ENCODE measurements around the gene STIM2.

The STIM2 gene

DNA sequence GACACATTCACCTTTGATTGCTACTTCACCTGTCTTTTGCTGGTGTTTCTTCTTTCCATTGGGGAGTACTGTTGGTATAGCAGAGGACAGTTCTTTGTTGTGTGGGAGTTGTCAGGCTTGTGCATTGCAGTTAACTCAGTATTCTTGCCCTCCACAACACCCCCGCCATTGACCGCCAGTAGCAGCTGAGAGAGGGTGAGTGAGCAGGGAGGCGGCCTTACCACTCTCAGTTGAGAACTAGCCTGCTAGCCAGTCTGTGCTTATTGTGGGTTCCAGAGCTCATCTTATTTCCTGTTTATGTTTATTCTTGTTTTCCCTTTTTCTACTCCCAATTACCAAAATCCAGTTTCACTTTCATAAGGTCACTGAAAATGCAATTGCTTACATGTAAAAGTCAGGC, 52.2 kb downstream of the STIM2 start:
- Histone ChIP-seq H3K4me3 (ENCODE audit: low read length, poor library complexity, severe bottlenecking) (no peak overlapping the region), H3K36me3 (ENCODE audit: insufficient read depth, low read length) (no peaks in the 10 kb centered on the region), H3K9me2 (replicated peaks; ENCODE audit: low read depth, low read length) (no peaks in the 10 kb centered on the region), H3K79me2 (ENCODE audit: insufficient read depth, low read length) (peaks cover 19% of the 10 kb centered on the region), H2AFZ (ENCODE audit: low read length) (no peak overlapping the region), H3K9ac (ENCODE audit: low read depth, low read length, poor library complexity, severe bottlenecking) (no peak overlapping the region), H3K4me2 (ENCODE audit: low read depth, low read length, poor library complexity, severe bottlenecking) (no peak overlapping the region), H3K4me1 (ENCODE audit: insufficient read depth, low read length, poor library complexity, severe bottlenecking) (peaks cover 10% of the 10 kb centered on the region), H4K20me1 (ENCODE audit: insufficient read depth, low read length, poor library complexity, severe bottlenecking) (no peaks in the 10 kb centered on the region), H3K27me3 (ENCODE audit: insufficient read depth, low read length, poor library complexity, severe bottlenecking) (no peaks in the 10 kb centered on the region), H3F3A (ENCODE audit: low read depth) (no peaks in the 10 kb centered on the region; the same call in 1 of the 2 replicates), H3K9me3 (ENCODE audit: insufficient read depth, low read depth, low read length) (no peaks in the 10 kb centered on the region)
- no peak for TF ChIP-seq EZH2phosphoT487 (IDR thresholded peaks at IDR 0.05; ENCODE audit: borderline replicate concordance)
- TF ChIP-seq, protein P1, sequence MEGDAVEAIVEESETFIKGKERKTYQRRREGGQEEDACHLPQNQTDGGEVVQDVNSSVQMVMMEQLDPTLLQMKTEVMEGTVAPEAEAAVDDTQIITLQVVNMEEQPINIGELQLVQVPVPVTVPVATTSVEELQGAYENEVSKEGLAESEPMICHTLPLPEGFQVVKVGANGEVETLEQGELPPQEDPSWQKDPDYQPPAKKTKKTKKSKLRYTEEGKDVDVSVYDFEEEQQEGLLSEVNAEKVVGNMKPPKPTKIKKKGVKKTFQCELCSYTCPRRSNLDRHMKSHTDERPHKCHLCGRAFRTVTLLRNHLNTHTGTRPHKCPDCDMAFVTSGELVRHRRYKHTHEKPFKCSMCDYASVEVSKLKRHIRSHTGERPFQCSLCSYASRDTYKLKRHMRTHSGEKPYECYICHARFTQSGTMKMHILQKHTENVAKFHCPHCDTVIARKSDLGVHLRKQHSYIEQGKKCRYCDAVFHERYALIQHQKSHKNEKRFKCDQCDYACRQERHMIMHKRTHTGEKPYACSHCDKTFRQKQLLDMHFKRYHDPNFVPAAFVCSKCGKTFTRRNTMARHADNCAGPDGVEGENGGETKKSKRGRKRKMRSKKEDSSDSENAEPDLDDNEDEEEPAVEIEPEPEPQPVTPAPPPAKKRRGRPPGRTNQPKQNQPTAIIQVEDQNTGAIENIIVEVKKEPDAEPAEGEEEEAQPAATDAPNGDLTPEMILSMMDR (conservative IDR thresholded peaks at IDR 0.05; ENCODE audit: low read length): no peak

DNA sequence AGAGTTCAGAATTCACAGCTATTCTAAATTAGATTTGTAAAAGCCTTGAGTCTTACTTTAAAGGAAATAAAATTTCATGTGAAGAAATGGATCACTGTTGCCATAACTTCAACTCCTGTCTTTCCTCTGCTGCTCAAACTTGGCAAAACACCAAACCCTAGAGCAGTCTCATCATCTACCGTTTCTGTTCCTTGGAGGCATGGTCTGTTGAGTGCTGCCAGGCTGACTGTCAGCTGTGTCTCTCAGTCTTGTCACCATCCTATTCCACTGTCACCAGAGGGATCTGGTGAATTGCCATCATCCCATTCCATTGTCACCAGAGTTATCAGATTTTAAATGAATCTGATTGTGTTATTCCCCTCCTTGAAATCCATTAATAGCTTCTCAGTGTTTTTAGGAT, 55.6 kb downstream of the STIM2 start:
- Histone ChIP-seq H3K4me1 (ENCODE audit: insufficient read depth, low read length, poor library complexity, severe bottlenecking) (peaks cover 14% of the 10 kb centered on the region), H3K9ac (ENCODE audit: low read depth, low read length, poor library complexity, severe bottlenecking) (no peak overlapping the region)

DNA sequence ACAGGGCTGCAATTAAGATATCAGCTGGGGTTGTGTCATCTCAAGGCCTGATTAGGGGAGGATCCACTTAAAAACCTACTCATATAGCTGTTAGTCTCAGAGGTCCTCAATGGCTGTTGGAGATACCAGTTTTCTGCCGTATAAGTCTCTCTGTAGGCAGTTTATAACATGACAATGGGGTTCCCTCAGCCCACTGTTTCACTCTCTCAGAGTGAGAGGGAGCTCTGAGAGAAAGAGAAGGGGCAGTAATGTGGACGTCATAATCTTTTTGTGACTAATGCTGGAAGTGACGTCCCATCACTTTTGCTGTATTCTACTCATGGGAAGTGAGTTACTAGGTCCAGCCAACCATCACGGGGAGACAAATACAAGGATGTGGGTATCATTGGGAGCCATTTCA, 70.3 kb downstream of the STIM2 start:
- Histone ChIP-seq H3K4me2 (ENCODE audit: low read depth, low read length, poor library complexity, severe bottlenecking) (no peak overlapping the region), H2AFZ (ENCODE audit: low read length) (no peak overlapping the region), H3K36me3 (ENCODE audit: insufficient read depth, low read length) (no peaks in the 10 kb centered on the region), H3K9me3 (ENCODE audit: insufficient read depth, low read depth, low read length) (no peaks in the 10 kb centered on the region), H3K27me3 (ENCODE audit: insufficient read depth, low read length, poor library complexity, severe bottlenecking) (no peaks in the 10 kb centered on the region), H3K4me1 (ENCODE audit: insufficient read depth, low read length, poor library complexity, severe bottlenecking) (peaks cover 4% of the 10 kb centered on the region), H3K9me2 (replicated peaks; ENCODE audit: low read depth, low read length) (no peaks in the 10 kb centered on the region), H4K20me1 (ENCODE audit: insufficient read depth, low read length, poor library complexity, severe bottlenecking) (peaks cover 3% of the 10 kb centered on the region), H3K79me2 (ENCODE audit: insufficient read depth, low read length) (peaks cover 5% of the 10 kb centered on the region; the same call in 1 of the 2 replicates), H3K9ac (ENCODE audit: low read depth, low read length, poor library complexity, severe bottlenecking) (no peak overlapping the region), H3K4me3 (ENCODE audit: low read length, poor library complexity, severe bottlenecking) (no peak overlapping the region), H3F3A (ENCODE audit: low read depth) (no peaks in the 10 kb centered on the region)
- TF ChIP-seq EZH2phosphoT487 (IDR thresholded peaks at IDR 0.05; ENCODE audit: borderline replicate concordance): no peak
- TF ChIP-seq, protein P1 (conservative IDR thresholded peaks at IDR 0.05; ENCODE audit: low read length): no peak

More for the DNA sequence above, 55.6 kb downstream of the STIM2 start:
- H2AFZ ChIP-seq (ENCODE audit: low read length): no peak overlapping the region
- H3K27me3 ChIP-seq (ENCODE audit: insufficient read depth, low read length, poor library complexity, severe bottlenecking): no peaks in the 10 kb centered on the region
- no peaks in the 10 kb centered on the region for H3K9me3 ChIP-seq (ENCODE audit: insufficient read depth, low read depth, low read length)
- H3K4me2 ChIP-seq (ENCODE audit: low read depth, low read length, poor library complexity, severe bottlenecking): no peak overlapping the region
- TF ChIP-seq, protein P1 (conservative IDR thresholded peaks at IDR 0.05; ENCODE audit: low read length): no peak
- TF ChIP-seq EZH2phosphoT487 (IDR thresholded peaks at IDR 0.05; ENCODE audit: borderline replicate concordance): no peak
- H3K4me3 ChIP-seq (ENCODE audit: low read length, poor library complexity, severe bottlenecking): no peak overlapping the region
- H3K79me2 ChIP-seq (ENCODE audit: insufficient read depth, low read length): peaks cover 16% of the 10 kb centered on the region
- no peaks in the 10 kb centered on the region; the same call in 1 of the 2 replicates for H3F3A ChIP-seq (ENCODE audit: low read depth)
- H3K36me3 ChIP-seq (ENCODE audit: insufficient read depth, low read length): peaks cover 18% of the 10 kb centered on the region; the same call in 1 of the 2 replicates
- H4K20me1 ChIP-seq (ENCODE audit: insufficient read depth, low read length, poor library complexity, severe bottlenecking): no peaks in the 10 kb centered on the region
- no peaks in the 10 kb centered on the region for H3K9me2 ChIP-seq (replicated peaks; ENCODE audit: low read depth, low read length)
